GM12874 (cell line): Measurements from ENCODE around the gene TSC1.

Experiments
- CTCF ChIP-seq: IDR thresholded peaks from 2 replicates; pipeline ENCODE4 v1.5.1; 2011; ENCODE audit warnings: low read depth, mild to moderate bottlenecking, control low read depth, low read length, moderate library complexity; ENCODE audit not compliant: insufficient read depth

The TSC1 gene

GRCh38 chr9:132944294-132945185 lies at the start of gene TSC1:
Gene TSC1, minus strand, starts transcription at chr9:132944616. Its CDS starts 15,744 bp downstream, at chr9:132928872.
- no peak for TF ChIP-seq CTCF

GRCh38 chr9:132993511-132993939 lies 49.1 kb upstream of the TSC1 start:
- TF ChIP-seq CTCF = no peak

- TF ChIP-seq CTCF = no peak
Measured at GRCh38 chr9:132991351-132992300, 47.2 kb upstream of the TSC1 start.

GRCh38 chr9:132990781-132991180 lies 46.4 kb upstream of the TSC1 start:
- TF ChIP-seq CTCF = no peak

GRCh38 chr9:132989414-132989996 lies 45.1 kb upstream of the TSC1 start:
- no peak for TF ChIP-seq CTCF

- TF ChIP-seq CTCF = no peak
Measured at GRCh38 chr9:132989014-132989310, 44.5 kb upstream of the TSC1 start.
